Measurements from ENCODE around the gene ZNF335.

ZNF335 gene

GRCh38 chr20:45971675-45972499, at the start of gene ZNF335:
ZNF335 (minus strand) TSS chr20:45972203; CDS start chr20:45971410, 793 bp downstream.
- DNase-seq = peak; percentile 94

- no peak for DNase-seq
Measured at GRCh38 chr20:46020555-46020954, 48.6 kb upstream of the ZNF335 start.

GRCh38 chr20:46018611-46019010, 46.6 kb upstream of the ZNF335 start:
- no peak for DNase-seq

GRCh38 chr20:46018112-46018511, 46.1 kb upstream of the ZNF335 start:
- no peak for DNase-seq

- no peak for DNase-seq
Measured at GRCh38 chr20:46017272-46017671, 45.3 kb upstream of the ZNF335 start.

- DNase-seq = no peak
Measured at GRCh38 chr20:46014517-46015396, 42.8 kb upstream of the ZNF335 start.

GRCh38 chr20:46013829-46014516, 42.0 kb upstream of the ZNF335 start:
- DNase-seq = peak; percentile 13

- DNase-seq = no peak
Measured at GRCh38 chr20:46013322-46013828, 41.4 kb upstream of the ZNF335 start.

- DNase-seq = no peak
Measured at GRCh38 chr20:46012921-46013320, 40.9 kb upstream of the ZNF335 start.

GRCh38 chr20:46011631-46012482, 39.9 kb upstream of the ZNF335 start:
- peak; percentile 17 for DNase-seq

GRCh38 chr20:46010491-46011391, 38.7 kb upstream of the ZNF335 start:
- no peak for DNase-seq

GRCh38 chr20:46009816-46010215, 37.8 kb upstream of the ZNF335 start:
- no peak for DNase-seq

GRCh38 chr20:46007671-46008070, 35.7 kb upstream of the ZNF335 start:
- no peak for DNase-seq

- no peak for DNase-seq
Measured at GRCh38 chr20:46006964-46007363, 35.0 kb upstream of the ZNF335 start.

- no peak for DNase-seq
Measured at GRCh38 chr20:46006022-46006705, 34.2 kb upstream of the ZNF335 start.

GRCh38 chr20:46004889-46005473, 33.0 kb upstream of the ZNF335 start:
- DNase-seq = peak; percentile 31

GRCh38 chr20:46004187-46004586, 32.2 kb upstream of the ZNF335 start:
- DNase-seq = no peak

GRCh38 chr20:46002008-46002407, 30.0 kb upstream of the ZNF335 start:
- DNase-seq = no peak

- no peak for DNase-seq
Measured at GRCh38 chr20:46001498-46001897, 29.5 kb upstream of the ZNF335 start.

Measured in fibroblast of upper back skin (primary cell).